SK-N-SH (cell line): ENCODE results near the gene TBX18. TPM values are rescaled to one million over a fixed set of nuclear protein-coding genes. Genes with fewer than 3 reads are reported as not detected.

Source experiments
- CTCF ChIA-PET: fragments of 300-600, 350-600 bp; formaldehyde crosslinking; extraction: SDS; loops from one replicate; lab custom pipeline; 2021; lab: Yijun Ruan, JAX
- POLR2A ChIA-PET: fragments of 350-600 bp; sonication (Branson Sonifier 250); formaldehyde crosslinking; extraction: SDS; loops from one replicate; lab custom pipeline; 2020; ENCODE audit warnings: antibody characterized with exemption, inconsistent platforms; lab: Yijun Ruan, JAX
- DNase-seq: peaks from one replicate; pipeline ENCODE4 v3.0.0; 2012
- H2AFZ ChIP-seq: fragments of 200-600 bp; sonication (generic); 2 replicates; pipeline ENCODE4 v1.8.1; 2016; ENCODE audit warnings: antibody characterized with exemption, mild to moderate bottlenecking, low read depth
- H3F3A ChIP-seq: fragments of 200-600 bp; sonication (generic); replicated peaks from 2 replicates; pipeline ENCODE3; 2016; ENCODE audit warnings: antibody characterized with exemption, mild to moderate bottlenecking; ENCODE audit not compliant: insufficient read depth
- H3K27ac ChIP-seq, 2 experiments: fragments of 200-500 bp in 1 of 2; fragments of 200-600 bp in 1 of 2; sonication (Bioruptor generic) in 1 of 2; sonication (generic), shearing (Covaris generic) in 1 of 2; 2 replicates each; pipeline versions ENCODE4 v1.5.1 to v1.6.1; 2014 to 2016; ENCODE audit warnings: low read depth in 2 of 2, inconsistent platforms in 1 of 2, low read length in 1 of 2, mild to moderate bottlenecking in 1 of 2, mixed read lengths in 1 of 2
- H3K27me3 ChIP-seq: fragments of 200-600 bp; sonication (generic), shearing (Covaris generic); 2 replicates; pipeline ENCODE4 v1.6.1; 2016; ENCODE audit warnings: mixed run types; ENCODE audit not compliant: insufficient read depth
- H3K36me3 ChIP-seq, 2 experiments: fragments of 200-500 bp in 1 of 2; fragments of 200-600 bp in 1 of 2; sonication (Bioruptor generic) in 1 of 2; sonication (generic) in 1 of 2; replicated peaks in 1 of 2; 2 replicates each; pipeline versions ENCODE3 to v1.5.1; 2014 to 2016; ENCODE audit warnings: low read length in 1 of 2, mild to moderate bottlenecking in 1 of 2; ENCODE audit not compliant: insufficient read depth in 2 of 2, control insufficient read depth in 1 of 2
- H3K4me1 ChIP-seq, 2 experiments: fragments of 200-500 bp in 1 of 2; fragments of 200-600 bp in 1 of 2; sonication (Bioruptor generic) in 1 of 2; sonication (generic), shearing (Covaris generic) in 1 of 2; 2 replicates each; pipeline versions ENCODE4 v1.5.1 to v1.6.1; 2014 to 2016; ENCODE audit warnings: low read depth in 1 of 2, low read length in 1 of 2, mixed run types in 1 of 2; ENCODE audit not compliant: insufficient read depth in 2 of 2, control insufficient read depth in 1 of 2
- H3K4me2 ChIP-seq: fragments of 200-600 bp; sonication (generic), shearing (Covaris generic); 2 replicates; pipeline ENCODE4 v1.6.1; 2017; ENCODE audit warnings: mixed run types
- H3K4me3 ChIP-seq, 2 experiments: fragments of 200-500 bp in 1 of 2; fragments of 200-600 bp in 1 of 2; sonication (Bioruptor generic) in 1 of 2; sonication (generic), shearing (Covaris generic) in 1 of 2; 2 replicates each; pipeline versions ENCODE4 v1.5.1 to v1.8.1; 2014 to 2016; ENCODE audit warnings: low read depth in 2 of 2, inconsistent platforms in 1 of 2, low read length in 1 of 2, mild to moderate bottlenecking in 1 of 2, mixed read lengths in 1 of 2, moderate library complexity in 1 of 2
- H3K79me2 ChIP-seq: fragments of 200-600 bp; sonication (generic); 2 replicates; pipeline ENCODE4 v1.8.1; 2017; ENCODE audit warnings: mild to moderate bottlenecking; ENCODE audit not compliant: insufficient read depth
- H3K9ac ChIP-seq: fragments of 200-600 bp; sonication (generic); 2 replicates; pipeline ENCODE4 v1.6.1; 2017; ENCODE audit warnings: mixed run types
- H3K9me2 ChIP-seq: fragments of 200-600 bp; sonication (generic); 2 replicates; pipeline ENCODE4 v1.6.1; 2017; ENCODE audit warnings: mixed run types
- H3K9me3 ChIP-seq: fragments of 200-600 bp; sonication (generic); 2 replicates; pipeline ENCODE4 v1.6.1; 2017; ENCODE audit warnings: mixed run types, mild to moderate bottlenecking, moderate library complexity
- H4K20me1 ChIP-seq: fragments of 200-600 bp; sonication (generic); 2 replicates; pipeline ENCODE4 v1.6.1; 2017; ENCODE audit warnings: mild to moderate bottlenecking, mixed run types; ENCODE audit not compliant: insufficient read depth
- CHD2 ChIP-seq: fragments of 150-350 bp; IDR thresholded peaks from 2 replicates; pipeline ENCODE4 v1.6.1; 2018; ENCODE audit warnings: low read length; ENCODE audit not compliant: partially characterized antibody
- CTCF ChIP-seq: fragments of 200-600 bp; sonication (generic); IDR thresholded peaks from 2 replicates; pipeline ENCODE4 v1.6.1; 2017; ENCODE audit warnings: antibody characterized with exemption, mild to moderate bottlenecking, moderate library complexity
- GABPA ChIP-seq: IDR thresholded peaks from 2 replicates; pipeline ENCODE4 v1.4.0; 2012; ENCODE audit warnings: low read depth, mild to moderate bottlenecking
- GATA2 ChIP-seq: sonication (generic); formaldehyde crosslinking; IDR thresholded peaks from 2 replicates; pipeline ENCODE4 v1.5.0; 2020; ENCODE audit warnings: mild to moderate bottlenecking, missing genetic modification reagents
- RXRA ChIP-seq: IDR thresholded peaks from 2 replicates; pipeline ENCODE4 v1.4.0; 2012; ENCODE audit warnings: low read depth, mild to moderate bottlenecking, borderline replicate concordance
- SMC3 ChIP-seq: IDR thresholded peaks from 2 replicates; pipeline ENCODE4 v1.6.1; 2012; ENCODE audit warnings: low read depth, low read length, improper control_type of control experiment
- TCF12 ChIP-seq: IDR thresholded peaks from 2 replicates; pipeline ENCODE4 v1.4.0; 2012
- TEAD4 ChIP-seq: IDR thresholded peaks from 2 replicates; pipeline ENCODE4 v1.4.0; 2012; ENCODE audit warnings: mild to moderate bottlenecking, borderline replicate concordance; ENCODE audit not compliant: insufficient read depth
- USF2 ChIP-seq: fragments of 150-350 bp; IDR thresholded peaks from 2 replicates; pipeline ENCODE4 v1.6.1; 2017; ENCODE audit warnings: antibody characterized with exemption, low read length, low read depth, borderline replicate concordance
- YY1 ChIP-seq: IDR thresholded peaks from 2 replicates; pipeline ENCODE4 v1.4.0; 2012; ENCODE audit warnings: low read depth, mild to moderate bottlenecking
- WGBS: methylation state at CpG from one replicate; pipeline ENCODE4 v1.1.6; 2017; ENCODE audit warnings: low lambda C conversion rate; 5-methylcytosine and 5-hydroxymethylcytosine counted together
- polyA plus RNA-seq, 3 experiments: library from polyadenylated mRNA; depleted of rRNA; stranded (reverse); fragments of >200 nt; gene quantifications; 2 replicates each; pipeline ENCODE4 v1.2.3, GENCODE V29; 2012
- TF ChIP-seq, protein P1 (sequence below): fragments of 150-350 bp; IDR thresholded peaks from 2 replicates; pipeline ENCODE4 v1.6.1; 2016; ENCODE audit warnings: mild to moderate bottlenecking, low read depth, low read length

The TBX18 gene
- polyA plus RNA-seq, 1 of the 3 experiments (the other 2 are of a cell fraction): 19.3 TPM

- TF ChIP-seq TCF12 (no peak), GABPA (no peak), TEAD4 (no peak), YY1 (no peak), CTCF (no peak)
- TF ChIP-seq, protein P1, sequence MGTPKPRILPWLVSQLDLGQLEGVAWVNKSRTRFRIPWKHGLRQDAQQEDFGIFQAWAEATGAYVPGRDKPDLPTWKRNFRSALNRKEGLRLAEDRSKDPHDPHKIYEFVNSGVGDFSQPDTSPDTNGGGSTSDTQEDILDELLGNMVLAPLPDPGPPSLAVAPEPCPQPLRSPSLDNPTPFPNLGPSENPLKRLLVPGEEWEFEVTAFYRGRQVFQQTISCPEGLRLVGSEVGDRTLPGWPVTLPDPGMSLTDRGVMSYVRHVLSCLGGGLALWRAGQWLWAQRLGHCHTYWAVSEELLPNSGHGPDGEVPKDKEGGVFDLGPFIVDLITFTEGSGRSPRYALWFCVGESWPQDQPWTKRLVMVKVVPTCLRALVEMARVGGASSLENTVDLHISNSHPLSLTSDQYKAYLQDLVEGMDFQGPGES: no peak
- no peak for DNase-seq
- Histone ChIP-seq H2AFZ (no peak overlapping the region), H3K4me3 (no peak overlapping the region), H3K36me3 (no peaks in the 10 kb centered on the region), H4K20me1 (no peaks in the 10 kb centered on the region), H3K27me3 (peaks cover 64% of the 10 kb centered on the region), H3K79me2 (no peaks in the 10 kb centered on the region), H3K9me2 (no peaks in the 10 kb centered on the region), H3K4me2 (no peak overlapping the region), H3K9me3 (no peaks in the 10 kb centered on the region), H3K4me1 (no peaks in the 10 kb centered on the region; a peak in 1 of 4 replicates), H3F3A (no peaks in the 10 kb centered on the region), H3K27ac (no peak overlapping the region), H3K9ac (no peak overlapping the region)
- CTCF ChIA-PET: no interaction called here
- WGBS: 33% methylated on average over 2 of the region's 2 CpGs
- POLR2A ChIA-PET: no interaction called here
These were observed 15.5 kb upstream of the TBX18 start for GRCh38 chr6:84779917-84780316.

- H3K27ac ChIP-seq: no peak overlapping the region
- no peak overlapping the region for H3K9ac ChIP-seq
- TF ChIP-seq SMC3 (no peak), TCF12 (no peak), CHD2 (no peak), CTCF (peak; percentile 35), GATA2 (no peak), RXRA (no peak), USF2 (no peak)
- H3F3A ChIP-seq: no peaks in the 10 kb centered on the region
- POLR2A ChIA-PET: no interaction called here
- DNase-seq: no peak
- no peaks in the 10 kb centered on the region for H4K20me1 ChIP-seq
- H3K9me3 ChIP-seq: no peaks in the 10 kb centered on the region
- H3K9me2 ChIP-seq: no peaks in the 10 kb centered on the region
- 7% methylated on average over 1 of the region's 1 CpG for WGBS
- H3K4me3 ChIP-seq: no peak overlapping the region
- H3K4me1 ChIP-seq: peaks cover 0 to 3% of the 10 kb centered on the region in 2 experiments; a peak in 1 of 4 replicates
- CTCF ChIA-PET: no interaction called here
- peaks cover 66% of the 10 kb centered on the region for H3K27me3 ChIP-seq
- no peaks in the 10 kb centered on the region for H3K36me3 ChIP-seq
- no peaks in the 10 kb centered on the region for H3K79me2 ChIP-seq
- no peak overlapping the region for H3K4me2 ChIP-seq
- no peak overlapping the region for H2AFZ ChIP-seq
These were observed 15.0 kb upstream of the TBX18 start for GRCh38 chr6:84779380-84779779.
